Tibial nerve (tissue), 4 donors: ENCODE measurements around the gene GOLGA6C. TPM values are rescaled to one million over a fixed set of nuclear protein-coding genes. Genes with fewer than 3 reads are reported as not detected.
"Not testable (repeated sequence)": the region's sequence is repeated elsewhere in the genome, so short reads cannot be mapped to it uniquely, and the experiment has no call there.

Experiments
- DNase-seq, 2 donors: peaks; one replicate each; pipeline ENCODE4 v3.0.0-alpha.2; 2019; ENCODE audit warnings: low spot score in 2 of 2
- H3K27ac ChIP-seq, 4 donors: fragments of 200-600 bp; sonication (generic) in 3 of 4; one replicate each; pipeline ENCODE4 v1.5.1; 2017 to 2019; ENCODE audit warnings: mild to moderate bottlenecking in 1 of 4
- H3K27me3 ChIP-seq, 2 donors: fragments of 200-600 bp; sonication (generic) in 1 of 2; one replicate each; pipeline versions ENCODE4 v1.5.1 to v1.6.0; 2017 to 2019
- H3K36me3 ChIP-seq, 3 donors: fragments of 200-600 bp; sonication (generic); one replicate each; pipeline ENCODE4 v1.5.1; 2018 to 2019
- H3K4me1 ChIP-seq, 4 donors: fragments of 200-600 bp; sonication (generic) in 3 of 4; one replicate each; pipeline ENCODE4 v1.5.1; 2017 to 2019
- H3K4me3 ChIP-seq, 4 donors: fragments of 200-600 bp; sonication (generic) in 3 of 4; one replicate each; pipeline ENCODE4 v1.5.1; 2017 to 2019; ENCODE audit warnings: mild to moderate bottlenecking in 1 of 4, moderate library complexity in 1 of 4
- H3K9me3 ChIP-seq, 4 donors: fragments of 200-600 bp; sonication (generic) in 3 of 4; one replicate each; pipeline ENCODE4 v1.5.1; 2017 to 2019
- EP300 ChIP-seq, 2 donors: sonication (generic); formaldehyde crosslinking; IDR thresholded peaks; one replicate each; pipeline ENCODE4 v1.6.1; 2017; ENCODE audit warnings: antibody characterized with exemption in 2 of 2, mild to moderate bottlenecking in 1 of 2
- POLR2A ChIP-seq, 2 donors: fragments of 450-650 bp; IDR thresholded peaks; one replicate each; pipeline ENCODE4 v1.6.1; 2017; ENCODE audit warnings: antibody characterized with exemption in 2 of 2, mild to moderate bottlenecking in 2 of 2, moderate library complexity in 2 of 2
- WGBS, 2 donors: methylation state at CpG; one replicate each; pipeline ENCODE4 v1.1.5; 2018; 5-methylcytosine and 5-hydroxymethylcytosine counted together
- total RNA-seq, 4 donors: library from RNA; depleted of rRNA; stranded (reverse); fragments of >200 nt; gene quantifications; one replicate each; pipeline ENCODE4 v1.1.0, GENCODE V29; 2016
- TF ChIP-seq, protein P1 (sequence below), 5 experiments: fragments of 200-600 bp in 3 of 5; fragments of 450-650 bp in 2 of 5; sonication (generic) in 3 of 5; IDR thresholded peaks; one replicate each; pipeline ENCODE4 v1.5.1; 2016 to 2019; ENCODE audit warnings: antibody characterized with exemption in 5 of 5, mild to moderate bottlenecking in 3 of 5, moderate library complexity in 2 of 5

GOLGA6C gene
- total RNA-seq, 4 donors from 2014 or later, result 0.63 to 1.5 TPM; not detected in 2

DNA sequence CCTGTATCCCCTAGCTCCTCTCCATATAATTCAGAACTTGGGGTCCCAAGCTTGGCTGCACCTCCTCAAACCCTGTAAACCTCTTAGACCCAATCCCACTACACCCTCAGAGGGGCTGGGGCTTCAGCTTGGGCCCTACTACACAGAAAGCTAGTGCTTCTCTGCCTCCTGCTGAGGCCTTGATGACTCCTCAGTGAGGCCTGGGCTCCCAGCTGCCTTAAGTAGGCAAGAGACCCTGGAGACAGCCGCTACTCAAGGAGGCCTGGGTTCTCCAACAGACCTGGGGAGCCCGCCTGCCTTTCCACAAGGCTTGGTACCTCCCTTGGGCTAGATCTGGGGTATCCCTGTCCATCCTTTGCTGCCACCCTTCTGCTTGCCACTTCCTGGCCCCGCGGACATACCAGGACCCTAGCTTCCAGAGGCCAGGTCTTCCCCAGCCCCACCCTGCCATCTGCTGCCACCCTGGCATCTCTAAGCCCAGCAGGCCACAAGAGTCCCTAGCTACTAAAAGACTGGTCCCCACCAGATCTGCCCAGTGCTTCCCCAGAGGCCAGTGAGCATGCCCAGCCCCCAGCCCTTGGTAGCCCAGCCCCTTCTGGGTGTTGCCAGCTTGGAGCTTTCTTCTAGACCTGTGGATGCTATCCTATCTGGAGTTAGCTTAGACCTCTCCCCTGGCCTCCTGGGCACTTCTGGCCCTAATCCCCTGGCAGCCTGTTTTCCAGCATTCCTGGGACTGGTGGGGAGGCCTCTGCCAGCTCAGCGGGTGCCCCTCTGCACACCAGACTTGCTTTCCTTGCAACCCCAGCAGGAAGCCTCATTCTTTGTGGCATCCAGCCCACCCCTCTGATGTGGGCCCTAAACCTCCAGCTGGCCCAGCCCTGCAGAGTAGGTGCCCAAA, 42.8 kb upstream of the GOLGA6C start:
- no peak overlapping the region for H3K4me3 ChIP-seq
- H3K27me3 ChIP-seq, result no peaks in the 10 kb centered on the region
- no peaks in the 10 kb centered on the region for H3K9me3 ChIP-seq
- no peak for DNase-seq
- H3K27ac ChIP-seq, result no peak overlapping the region
- peaks cover 0 to 3% (median 0%) of the 10 kb centered on the region in 4 donors for H3K4me1 ChIP-seq
- 89 to 98% methylated on average over 4 to 5 of the region's 5 CpGs for WGBS, 2 donors
- TF ChIP-seq POLR2A (IDR thresholded peaks at IDR 0.05) (no peak), EP300 (IDR thresholded peaks at IDR 0.05) (no peak)
- TF ChIP-seq, protein P1, sequence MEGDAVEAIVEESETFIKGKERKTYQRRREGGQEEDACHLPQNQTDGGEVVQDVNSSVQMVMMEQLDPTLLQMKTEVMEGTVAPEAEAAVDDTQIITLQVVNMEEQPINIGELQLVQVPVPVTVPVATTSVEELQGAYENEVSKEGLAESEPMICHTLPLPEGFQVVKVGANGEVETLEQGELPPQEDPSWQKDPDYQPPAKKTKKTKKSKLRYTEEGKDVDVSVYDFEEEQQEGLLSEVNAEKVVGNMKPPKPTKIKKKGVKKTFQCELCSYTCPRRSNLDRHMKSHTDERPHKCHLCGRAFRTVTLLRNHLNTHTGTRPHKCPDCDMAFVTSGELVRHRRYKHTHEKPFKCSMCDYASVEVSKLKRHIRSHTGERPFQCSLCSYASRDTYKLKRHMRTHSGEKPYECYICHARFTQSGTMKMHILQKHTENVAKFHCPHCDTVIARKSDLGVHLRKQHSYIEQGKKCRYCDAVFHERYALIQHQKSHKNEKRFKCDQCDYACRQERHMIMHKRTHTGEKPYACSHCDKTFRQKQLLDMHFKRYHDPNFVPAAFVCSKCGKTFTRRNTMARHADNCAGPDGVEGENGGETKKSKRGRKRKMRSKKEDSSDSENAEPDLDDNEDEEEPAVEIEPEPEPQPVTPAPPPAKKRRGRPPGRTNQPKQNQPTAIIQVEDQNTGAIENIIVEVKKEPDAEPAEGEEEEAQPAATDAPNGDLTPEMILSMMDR (IDR thresholded peaks at IDR 0.05), result no peak
- H3K36me3 ChIP-seq, result peaks cover 2 to 56% (median 10%) of the 10 kb centered on the region in 3 donors

DNA sequence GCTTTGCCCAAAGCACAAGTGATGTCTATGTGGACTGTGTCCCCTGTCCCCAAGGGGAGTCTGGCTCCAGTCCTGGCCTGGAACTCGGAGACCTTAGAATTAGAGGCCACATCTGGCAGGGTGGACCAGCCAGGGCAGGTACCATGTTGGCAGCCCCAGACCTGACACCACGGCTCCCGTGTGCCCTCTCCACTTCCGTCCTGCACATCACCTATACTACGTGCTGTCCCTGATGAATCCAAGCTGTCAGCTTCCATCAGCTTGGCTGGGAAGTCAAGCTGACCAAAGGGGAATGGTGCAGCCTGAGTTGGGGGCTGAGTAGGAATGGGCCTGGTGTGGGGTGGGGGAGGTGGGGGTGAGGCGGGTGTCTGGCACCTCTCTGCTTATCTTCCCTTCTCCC, 41.1 kb upstream of the GOLGA6C start:
- peaks cover 0 to 43% (median 0%) of the 10 kb centered on the region in 3 donors for H3K36me3 ChIP-seq
- TF ChIP-seq POLR2A (IDR thresholded peaks at IDR 0.05) (no peak), EP300 (IDR thresholded peaks at IDR 0.05) (no peak)
- TF ChIP-seq, protein P1 (IDR thresholded peaks at IDR 0.05), result no peak
- no peaks in the 10 kb centered on the region for H3K4me1 ChIP-seq
- H3K27ac ChIP-seq, result no peak overlapping the region
- H3K27me3 ChIP-seq, result no peaks in the 10 kb centered on the region
- WGBS, 2 donors, result 60 to 88% methylated on average over 2 to 6 of the region's 6 CpGs
- no peaks in the 10 kb centered on the region for H3K9me3 ChIP-seq
- no peak overlapping the region for H3K4me3 ChIP-seq
- no peak for DNase-seq

DNA sequence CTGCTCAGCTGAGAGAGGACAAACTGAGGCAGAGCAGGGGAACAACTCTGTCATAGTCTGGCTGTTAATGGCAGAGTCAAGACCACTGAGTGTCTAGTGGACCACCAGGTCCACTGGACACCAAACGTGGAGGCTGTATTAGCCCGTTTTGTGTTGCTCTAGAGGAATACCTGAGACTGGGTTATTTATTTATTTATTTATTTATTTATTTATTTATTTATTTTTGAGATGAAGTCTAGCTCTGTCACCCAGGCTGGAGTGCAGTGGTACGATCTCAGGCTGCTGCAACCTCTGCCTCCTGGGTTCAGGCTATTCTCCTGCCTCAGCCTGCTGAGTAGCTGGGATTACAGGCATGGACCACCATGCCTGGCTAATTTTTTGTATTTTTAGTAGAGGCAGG, 40.6 kb upstream of the GOLGA6C start:
- H3K4me3 ChIP-seq, H3K4me1 ChIP-seq, H3K27ac ChIP-seq, H3K9me3 ChIP-seq, H3K27me3 ChIP-seq, DNase-seq: not testable (repeated sequence)
- WGBS, 2 donors, result 77 to 79% methylated on average over 3 of the region's 3 CpGs
- H3K36me3 ChIP-seq, result peaks cover 0 to 37% (median 0%) of the 10 kb centered on the region in 3 donors

DNA sequence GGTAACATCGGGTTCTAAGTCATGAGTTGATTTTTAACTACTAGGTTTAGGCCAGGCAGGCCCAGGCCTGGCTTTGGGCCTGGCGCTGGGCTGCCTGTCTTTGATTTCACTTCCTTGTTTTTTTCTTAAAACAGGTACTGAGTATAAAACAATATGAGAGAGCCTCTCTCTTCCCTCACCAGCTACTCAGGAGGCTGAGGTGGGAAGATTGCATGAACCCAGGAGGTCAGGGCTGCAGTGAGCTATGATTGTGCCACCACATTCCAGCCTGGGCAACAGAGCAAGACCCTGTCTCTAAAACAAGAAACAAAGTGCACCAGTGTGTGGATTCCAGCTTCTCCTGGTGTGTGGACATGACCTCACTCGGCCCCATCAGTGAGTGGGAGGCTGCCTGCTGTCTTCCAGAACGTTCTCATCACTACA, 38.6 kb upstream of the GOLGA6C start:
- not testable (repeated sequence) for H3K4me1 ChIP-seq, H3K9me3 ChIP-seq, H3K27me3 ChIP-seq, H3K4me3 ChIP-seq, DNase-seq, H3K27ac ChIP-seq
- WGBS, 2 donors, result 63 to 67% methylated on average over 4 of the region's 4 CpGs
- H3K36me3 ChIP-seq, result peaks cover 0 to 18% (median 0%) of the 10 kb centered on the region in 3 donors

DNA sequence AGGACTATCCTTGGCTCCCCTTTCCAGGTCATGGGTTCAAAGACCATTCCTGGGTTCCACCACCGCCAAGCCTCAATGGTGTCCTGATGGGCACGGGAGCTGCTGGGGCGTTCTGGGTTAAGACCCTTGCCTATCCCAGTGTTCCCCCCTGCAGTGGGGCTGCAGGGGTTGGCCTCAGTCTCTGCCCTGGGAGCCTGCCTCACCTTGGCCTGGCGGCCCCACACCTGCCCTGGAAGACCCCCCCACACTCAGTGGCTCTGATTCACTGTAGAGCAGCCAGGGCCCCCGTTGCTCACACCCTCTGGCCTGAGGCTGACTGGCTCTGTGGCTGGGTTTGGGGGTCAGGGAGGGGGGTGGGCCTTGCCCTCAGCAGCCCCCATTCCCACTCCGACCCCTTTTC, 34.4 kb upstream of the GOLGA6C start:
- TF ChIP-seq, protein P1 (IDR thresholded peaks at IDR 0.05), result no peak
- TF ChIP-seq EP300 (IDR thresholded peaks at IDR 0.05), result no peak
- no peak for TF ChIP-seq POLR2A (IDR thresholded peaks at IDR 0.05)
- 89 to 90% methylated on average over 5 to 6 of the region's 6 CpGs for WGBS, 2 donors
- Histone ChIP-seq H3K27ac (no peak overlapping the region), H3K4me3 (no peak overlapping the region), H3K4me1 (no peaks in the 10 kb centered on the region), H3K36me3 (peaks cover 0 to 11% (median 0%) of the 10 kb centered on the region in 3 donors), H3K9me3 (no peaks in the 10 kb centered on the region), H3K27me3 (no peaks in the 10 kb centered on the region)
- DNase-seq, result no peak

DNA sequence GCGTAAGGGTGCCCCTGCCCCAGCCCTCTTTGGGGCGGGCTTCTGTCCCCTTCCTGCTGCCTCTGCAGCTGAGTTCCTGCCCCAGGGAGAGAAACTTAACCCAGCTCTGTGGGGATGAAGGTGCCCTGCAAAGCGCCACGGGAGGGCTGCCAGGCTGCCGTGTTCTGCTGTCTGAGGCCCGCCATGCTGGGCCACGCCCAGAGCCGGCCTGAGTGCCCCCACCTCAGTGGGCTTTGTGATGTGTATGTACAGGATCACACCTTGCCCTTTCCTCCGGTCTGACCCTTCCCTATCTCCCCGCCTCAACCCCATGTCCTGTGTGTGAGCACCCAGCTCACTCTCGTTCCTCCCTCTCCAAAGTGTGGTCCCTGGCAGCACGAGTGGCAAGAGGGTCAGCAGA, 33.9 kb upstream of the GOLGA6C start:
- Histone ChIP-seq H3K4me3 (no peak overlapping the region), H3K36me3 (peaks cover 0 to 11% (median 0%) of the 10 kb centered on the region in 3 donors), H3K27ac (no peak overlapping the region), H3K9me3 (no peaks in the 10 kb centered on the region), H3K27me3 (no peaks in the 10 kb centered on the region), H3K4me1 (no peaks in the 10 kb centered on the region)
- 79 to 83% methylated on average over 6 to 12 of the region's 12 CpGs for WGBS, 2 donors
- TF ChIP-seq EP300 (IDR thresholded peaks at IDR 0.05) (no peak), POLR2A (IDR thresholded peaks at IDR 0.05) (no peak)
- TF ChIP-seq, protein P1 (IDR thresholded peaks at IDR 0.05), result no peak
- no peak for DNase-seq

DNA sequence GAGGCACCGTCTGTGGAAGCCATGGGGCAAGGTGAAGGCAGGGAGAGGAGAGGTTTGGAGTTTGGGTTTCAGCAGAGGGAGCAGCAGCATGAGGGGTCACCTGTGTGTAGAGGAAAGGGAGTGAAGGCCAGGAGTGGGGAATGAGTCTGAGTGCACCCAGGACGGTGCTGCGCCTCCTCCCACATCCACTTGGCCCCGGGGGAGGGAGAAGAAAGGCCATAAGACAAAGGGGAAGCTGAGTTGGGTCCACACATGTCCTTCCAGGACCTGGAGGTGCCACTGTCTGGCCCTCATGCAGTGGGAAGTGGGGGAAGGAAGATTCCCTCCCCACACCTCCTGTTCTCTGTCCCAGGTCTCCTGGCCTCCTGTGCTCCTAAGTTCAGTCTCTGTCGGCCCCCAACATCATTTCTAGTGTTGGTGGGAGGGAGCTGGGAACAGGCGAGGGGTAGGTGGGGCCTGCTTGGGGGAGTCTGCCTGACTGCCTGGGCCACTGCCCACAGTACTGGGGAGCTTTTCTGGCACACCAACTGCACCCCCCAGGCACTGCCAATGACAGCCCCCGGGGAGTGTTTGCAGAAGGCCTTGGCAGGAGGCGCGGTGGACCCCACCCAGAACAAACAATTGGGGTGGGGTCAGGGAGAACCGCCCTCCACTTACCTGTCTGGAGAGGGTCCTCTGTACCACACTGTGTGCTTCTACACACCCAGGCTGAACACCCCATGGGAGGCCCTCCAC, 32.9 kb upstream of the GOLGA6C start:
- H3K4me3 ChIP-seq, H3K27ac ChIP-seq, H3K36me3 ChIP-seq, H3K9me3 ChIP-seq, DNase-seq, H3K4me1 ChIP-seq, H3K27me3 ChIP-seq: not testable (repeated sequence)
- WGBS, 2 donors, result 65 to 67% methylated on average over 5 to 10 of the region's 10 CpGs
